ENCODE data around the gene MAP3K21.

GRCh38 chr1:233381806-233382205 lies 54.3 kb downstream of the MAP3K21 start:
- TF ChIP-seq, protein P1, sequence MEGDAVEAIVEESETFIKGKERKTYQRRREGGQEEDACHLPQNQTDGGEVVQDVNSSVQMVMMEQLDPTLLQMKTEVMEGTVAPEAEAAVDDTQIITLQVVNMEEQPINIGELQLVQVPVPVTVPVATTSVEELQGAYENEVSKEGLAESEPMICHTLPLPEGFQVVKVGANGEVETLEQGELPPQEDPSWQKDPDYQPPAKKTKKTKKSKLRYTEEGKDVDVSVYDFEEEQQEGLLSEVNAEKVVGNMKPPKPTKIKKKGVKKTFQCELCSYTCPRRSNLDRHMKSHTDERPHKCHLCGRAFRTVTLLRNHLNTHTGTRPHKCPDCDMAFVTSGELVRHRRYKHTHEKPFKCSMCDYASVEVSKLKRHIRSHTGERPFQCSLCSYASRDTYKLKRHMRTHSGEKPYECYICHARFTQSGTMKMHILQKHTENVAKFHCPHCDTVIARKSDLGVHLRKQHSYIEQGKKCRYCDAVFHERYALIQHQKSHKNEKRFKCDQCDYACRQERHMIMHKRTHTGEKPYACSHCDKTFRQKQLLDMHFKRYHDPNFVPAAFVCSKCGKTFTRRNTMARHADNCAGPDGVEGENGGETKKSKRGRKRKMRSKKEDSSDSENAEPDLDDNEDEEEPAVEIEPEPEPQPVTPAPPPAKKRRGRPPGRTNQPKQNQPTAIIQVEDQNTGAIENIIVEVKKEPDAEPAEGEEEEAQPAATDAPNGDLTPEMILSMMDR (IDR thresholded peaks at IDR 0.05; ENCODE audit: low read length), result no peak
- TF ChIP-seq EZH2 (optimal IDR thresholded peaks at IDR 0.05; ENCODE audit: low read depth, low read length), result no peak
